ENCODE data around the gene PTCH1.

GRCh38 chr9:95515272-95516113, 1.3 kb downstream of the PTCH1 start:
- TF ChIP-seq CTCF (IDR thresholded peaks at IDR 0.05; ENCODE audit: low read length): no peak
- TF ChIP-seq EZH2phosphoT487 (IDR thresholded peaks at IDR 0.05; ENCODE audit: low read length): no peak
- no peak for TF ChIP-seq EZH2 (optimal IDR thresholded peaks at IDR 0.05; ENCODE audit: low read depth, low read length)
